SKM-1 (cell line): Measurements from ENCODE around the gene ERCC6.

Source experiments
- DNase-seq: peaks from one replicate; lab custom pipeline; 2025; ENCODE audit not compliant: unreplicated experiment; lab: John Stamatoyannopoulos, UW

The ERCC6 gene

DNA sequence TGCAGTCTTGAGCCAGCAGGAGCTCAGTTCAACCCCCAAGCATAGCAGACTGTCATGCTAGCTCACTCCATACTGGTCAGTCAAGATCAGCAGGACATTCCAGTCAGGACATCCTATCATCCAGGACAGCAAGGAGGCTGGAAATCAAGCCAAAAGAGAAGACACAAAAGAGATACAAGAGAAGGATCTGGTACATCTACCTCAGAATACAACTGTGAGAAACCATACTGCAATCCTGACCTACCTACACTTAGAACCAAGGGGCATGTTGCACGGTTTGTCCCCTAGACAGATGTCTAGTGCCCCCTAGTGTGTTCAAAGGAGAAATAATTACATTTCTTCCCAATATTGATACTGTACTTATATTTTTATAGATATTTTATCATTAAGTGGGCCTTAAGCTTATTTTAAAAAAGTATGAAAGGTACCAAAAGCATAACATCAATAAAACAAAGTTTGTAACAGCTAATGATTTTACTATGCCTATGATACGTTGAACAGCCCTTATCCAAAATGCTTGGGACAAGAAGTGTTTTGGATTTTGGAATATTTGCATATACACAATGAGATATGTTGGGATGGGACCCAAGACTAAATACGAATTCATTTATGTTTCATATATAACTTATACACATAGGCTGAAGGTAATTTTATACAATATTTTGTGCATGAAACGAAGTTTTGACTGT, 26.7 kb downstream of the ERCC6 start:
- DNase-seq, result peak; percentile 34

DNA sequence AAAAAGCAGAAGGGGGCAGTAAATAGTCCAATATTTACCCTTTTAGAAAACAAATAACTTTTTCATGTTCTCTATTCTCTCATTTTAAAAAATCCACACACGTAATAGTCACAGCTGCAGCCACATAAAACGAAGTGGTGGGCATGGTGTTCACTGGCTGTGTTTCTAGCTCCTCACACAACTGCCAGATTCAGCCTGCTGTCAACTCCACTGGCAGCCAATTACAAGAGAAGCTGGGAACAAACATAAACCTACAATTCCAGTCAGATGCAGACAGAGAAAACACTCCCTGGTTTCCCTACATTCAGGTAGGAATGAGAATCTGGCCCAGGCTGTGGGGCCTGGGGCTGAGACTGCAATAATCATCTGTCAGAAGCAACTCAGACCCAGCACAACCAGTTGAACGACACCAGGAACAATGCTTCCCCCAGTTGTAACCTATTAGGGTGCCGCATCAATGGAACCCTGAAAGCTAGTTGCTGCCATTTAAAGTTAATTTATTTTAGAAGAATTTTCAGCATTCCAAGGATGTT, 29.1 kb downstream of the ERCC6 start:
- no peak for DNase-seq

GRCh38 chr10:49508654-49509053, 30.3 kb downstream of the ERCC6 start:
- DNase-seq, result no peak

DNA sequence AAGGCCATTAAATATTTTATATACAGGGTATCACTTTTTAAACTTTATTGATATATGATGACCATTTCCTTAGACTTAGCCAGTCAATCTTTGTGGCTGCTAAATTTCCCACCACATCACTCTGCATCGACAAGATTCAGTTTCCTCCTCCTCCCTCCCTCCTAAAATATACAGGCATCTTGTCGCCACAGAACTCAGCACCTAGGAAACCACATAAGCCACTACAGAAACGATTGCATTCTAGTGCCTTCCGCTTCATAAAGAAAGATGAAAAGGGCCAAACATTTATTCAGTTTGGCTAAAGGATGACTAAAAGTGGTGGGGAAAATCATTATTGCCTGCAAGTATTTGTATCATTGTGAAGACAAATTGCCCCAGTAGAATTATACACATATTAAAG, 30.7 kb downstream of the ERCC6 start:
- DNase-seq, result no peak

DNA sequence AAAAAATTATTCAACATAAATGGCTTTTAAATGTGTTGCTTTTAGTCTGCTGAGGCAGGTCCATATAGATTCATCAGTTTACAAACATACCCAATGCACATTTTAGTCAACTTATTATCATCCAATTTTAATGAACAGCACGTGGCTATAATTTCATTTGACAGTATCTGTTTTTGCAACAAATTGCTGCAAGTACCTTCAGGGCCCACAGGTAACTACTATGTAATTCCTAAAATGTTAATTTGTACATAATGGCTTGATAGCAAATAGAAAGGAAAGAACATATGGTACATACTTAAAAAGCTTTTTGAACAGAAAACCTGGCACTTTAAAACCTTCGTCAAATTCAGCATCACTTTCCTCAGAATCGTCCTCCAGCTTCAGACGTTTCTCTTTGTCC, 33.3 kb downstream of the ERCC6 start:
- no peak for DNase-seq

DNA sequence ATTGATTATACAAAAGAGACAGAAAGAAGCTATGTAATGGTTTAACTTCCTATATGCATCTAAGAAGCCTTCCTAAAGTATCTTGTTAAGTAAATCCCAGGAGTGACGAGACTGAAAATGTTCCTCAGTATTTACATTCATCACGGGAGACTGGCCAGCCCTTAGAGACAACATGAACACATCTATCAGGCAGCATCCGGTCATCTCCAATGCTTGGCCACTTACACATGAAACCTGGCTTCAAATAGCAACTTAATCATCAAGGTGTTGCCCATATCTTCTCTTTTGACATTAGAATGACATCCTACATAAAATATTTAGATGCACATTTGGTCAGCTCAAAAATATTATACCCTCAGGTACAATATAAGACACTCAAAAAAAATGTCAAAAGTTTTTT, 33.8 kb downstream of the ERCC6 start:
- DNase-seq, result no peak

DNA sequence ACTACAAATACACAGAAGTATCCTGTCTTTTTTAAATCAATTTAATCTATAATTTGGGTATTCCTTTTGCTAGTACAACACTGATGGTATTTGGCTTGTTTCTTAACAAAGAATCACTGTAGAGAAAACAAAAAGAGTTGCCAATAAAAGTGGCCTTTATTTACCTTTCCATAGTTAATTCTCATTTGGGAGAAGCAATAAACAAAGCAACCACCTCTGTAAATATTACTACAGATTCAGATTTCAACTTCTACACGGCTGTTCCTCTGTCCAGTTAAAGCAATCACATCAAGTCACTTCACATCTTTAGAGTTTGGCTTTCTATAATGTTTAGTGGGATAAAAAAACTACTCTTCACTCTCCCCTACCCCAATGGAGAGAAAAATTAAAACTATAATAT, 34.4 kb downstream of the ERCC6 start:
- DNase-seq, result no peak

DNA sequence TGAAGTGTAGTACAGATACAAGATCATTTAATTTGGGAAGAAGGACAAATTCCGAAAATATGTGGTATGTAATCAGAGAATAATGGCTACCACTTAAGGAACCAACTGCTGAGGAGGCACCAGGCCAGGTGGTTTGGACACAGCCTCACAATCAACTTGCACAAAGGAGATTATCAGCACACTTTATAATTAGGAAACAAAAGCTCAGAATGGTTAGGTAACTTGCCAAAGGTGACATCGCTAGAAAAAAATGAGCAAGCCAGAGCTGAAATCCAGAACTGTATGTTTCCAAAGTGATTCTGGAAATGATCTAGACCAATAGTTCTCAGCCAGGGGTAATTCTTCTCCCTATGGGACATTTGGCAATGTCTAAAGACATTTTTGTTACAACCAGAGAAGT, 36.6 kb downstream of the ERCC6 start:
- DNase-seq, result no peak

DNA sequence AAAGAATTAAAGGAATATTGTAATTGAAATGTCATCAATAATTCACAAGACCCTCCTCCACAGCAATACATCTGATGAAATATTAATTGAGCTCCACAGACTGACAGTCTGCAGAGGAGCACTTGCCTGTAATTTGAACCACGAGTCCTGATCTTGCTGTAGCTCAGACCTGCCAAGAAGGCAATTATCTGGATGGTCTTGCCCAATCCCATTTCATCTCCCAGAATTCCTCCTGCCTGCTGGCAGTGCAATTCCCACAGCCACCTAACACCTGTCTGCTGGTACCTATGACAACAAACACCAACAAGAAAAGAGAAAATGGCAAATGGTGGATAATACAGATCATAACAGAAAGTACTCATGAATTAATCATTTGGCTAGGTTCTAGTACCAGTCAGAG, 38.5 kb downstream of the ERCC6 start:
- no peak for DNase-seq

DNA sequence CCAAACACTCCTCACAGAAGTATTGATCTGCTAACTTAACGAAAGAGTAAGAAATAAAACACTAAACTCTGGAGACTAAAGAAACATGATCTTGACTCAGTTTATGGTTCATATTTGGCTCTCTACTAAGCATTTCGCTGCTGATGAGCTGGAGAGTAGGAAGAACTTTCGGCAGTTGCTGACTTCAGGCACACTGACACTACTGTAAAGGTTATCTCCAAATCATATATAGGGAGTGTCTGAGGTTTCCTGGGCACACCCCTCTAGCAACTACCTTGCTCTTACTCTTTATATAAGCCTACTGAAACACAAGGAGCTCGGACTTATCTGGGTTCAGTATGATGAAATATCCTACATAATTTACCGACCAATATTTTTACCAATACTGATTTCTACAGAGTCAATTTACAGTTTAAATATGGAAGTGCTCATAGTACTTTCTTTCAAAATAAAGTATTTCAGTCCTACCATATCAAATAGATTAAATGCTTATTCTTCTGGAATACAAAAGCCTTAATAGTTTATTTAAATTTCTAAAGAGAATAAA, 39.5 kb downstream of the ERCC6 start:
- DNase-seq, result no peak

DNA sequence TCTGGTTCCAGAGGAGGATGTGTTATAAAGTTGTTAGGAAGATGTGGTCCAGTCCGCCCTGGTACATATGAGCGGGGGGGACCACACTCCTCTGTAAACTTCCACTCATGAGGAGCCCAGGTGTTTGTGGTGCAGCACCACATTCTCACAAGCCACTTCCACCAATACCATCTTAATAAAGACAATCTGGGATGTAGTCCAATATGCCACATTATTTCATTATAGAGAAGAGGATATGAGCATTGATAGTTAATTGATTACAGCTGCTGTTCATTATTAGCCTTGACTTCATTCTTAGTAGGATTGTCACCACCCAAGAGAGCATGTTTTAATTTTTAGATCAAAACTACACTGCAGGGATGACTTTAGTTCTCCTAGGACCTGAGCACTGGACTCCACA, 40.5 kb downstream of the ERCC6 start:
- DNase-seq, result no peak

- no peak for DNase-seq
These were observed 41.6 kb downstream of the ERCC6 start for GRCh38 chr10:49497358-49497757.

DNA sequence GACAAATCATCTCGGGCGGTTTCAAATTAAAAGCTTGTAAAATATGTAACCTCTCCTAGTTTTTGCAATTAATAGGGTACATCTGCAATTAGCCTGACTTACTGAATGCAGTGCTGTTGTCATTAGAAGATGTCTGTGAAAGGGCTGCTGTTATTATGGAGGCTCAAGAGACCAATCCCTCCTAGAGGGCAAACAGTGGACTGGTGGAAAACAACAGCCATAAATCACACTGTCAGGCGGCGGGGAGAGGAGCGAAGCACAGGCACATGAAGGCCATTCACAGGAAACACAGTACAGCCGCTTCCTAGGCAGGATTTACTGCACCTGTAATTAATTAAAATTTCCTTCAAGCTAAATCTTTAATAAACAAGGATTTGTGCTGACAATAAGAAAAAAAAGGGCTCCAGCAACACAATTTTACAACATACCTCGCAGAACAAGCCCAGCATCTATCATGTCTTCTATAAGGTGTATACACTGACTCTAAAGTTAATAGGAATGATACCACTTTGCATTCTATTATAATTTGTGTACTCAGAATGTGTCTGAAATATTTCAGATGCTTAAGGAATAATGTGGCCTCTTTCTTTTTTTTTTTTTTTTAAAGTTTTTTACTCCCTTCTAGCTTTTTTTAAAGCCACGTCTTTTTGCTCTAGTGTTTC, 50.7 kb downstream of the ERCC6 start:
- DNase-seq, result no peak

GRCh38 chr10:49486738-49487137, 52.2 kb downstream of the ERCC6 start:
- DNase-seq, result no peak

DNA sequence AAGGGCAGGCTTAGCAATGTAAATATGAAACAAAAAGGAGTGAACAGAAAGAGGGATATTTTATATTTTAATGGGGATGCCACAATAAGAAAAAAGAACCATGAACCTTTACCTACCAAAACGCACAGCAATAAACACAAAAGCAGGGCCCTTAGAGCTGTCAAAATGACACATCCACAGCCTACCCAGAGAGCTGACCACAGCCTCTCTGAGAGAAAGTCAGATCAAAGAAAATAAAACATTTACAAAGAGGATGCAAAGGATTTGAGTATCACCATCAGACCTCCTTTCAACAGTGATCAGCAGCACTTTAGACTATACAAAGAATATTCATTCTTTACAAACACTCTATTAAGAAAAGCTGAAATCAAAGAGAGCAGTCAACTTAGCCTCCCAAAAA, 52.9 kb downstream of the ERCC6 start:
- no peak for DNase-seq

DNA sequence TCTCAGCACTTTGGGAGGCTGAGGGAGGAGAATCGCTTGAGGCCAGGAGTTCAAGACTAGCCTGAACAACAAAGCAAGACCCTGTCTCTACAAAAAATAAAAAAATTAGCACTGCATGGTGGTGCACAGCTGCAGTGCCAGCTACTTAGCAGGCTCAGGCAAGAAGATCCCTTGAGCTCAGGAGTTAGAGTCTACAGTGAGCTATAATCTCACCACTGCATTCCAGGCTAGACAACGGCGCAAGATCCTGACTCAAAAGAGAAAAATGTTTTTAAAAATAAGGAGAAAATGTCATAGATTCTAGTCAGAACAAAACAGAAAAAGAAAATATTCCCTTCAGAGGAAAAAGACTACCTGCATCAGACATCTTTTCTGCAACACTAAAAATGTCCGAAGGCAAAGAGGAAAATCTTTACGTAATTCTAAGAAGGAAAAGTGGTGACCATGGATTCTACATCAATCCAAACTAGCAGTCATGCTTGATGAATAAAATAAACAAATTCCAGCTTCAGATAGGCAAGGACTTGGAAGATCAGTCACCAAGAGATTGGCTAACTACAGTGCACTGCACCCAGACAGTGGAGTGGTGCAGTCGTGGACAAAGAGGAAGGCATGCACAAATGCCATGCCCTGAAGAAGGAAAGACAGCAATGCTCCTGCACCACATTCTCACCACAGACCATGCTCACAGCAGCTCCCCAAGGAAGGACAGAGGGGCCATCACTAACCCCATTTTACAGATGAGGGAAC, 54.3 kb downstream of the ERCC6 start:
- no peak for DNase-seq

GRCh38 chr10:49478819-49479218, 60.1 kb downstream of the ERCC6 start:
- DNase-seq, result no peak

DNA sequence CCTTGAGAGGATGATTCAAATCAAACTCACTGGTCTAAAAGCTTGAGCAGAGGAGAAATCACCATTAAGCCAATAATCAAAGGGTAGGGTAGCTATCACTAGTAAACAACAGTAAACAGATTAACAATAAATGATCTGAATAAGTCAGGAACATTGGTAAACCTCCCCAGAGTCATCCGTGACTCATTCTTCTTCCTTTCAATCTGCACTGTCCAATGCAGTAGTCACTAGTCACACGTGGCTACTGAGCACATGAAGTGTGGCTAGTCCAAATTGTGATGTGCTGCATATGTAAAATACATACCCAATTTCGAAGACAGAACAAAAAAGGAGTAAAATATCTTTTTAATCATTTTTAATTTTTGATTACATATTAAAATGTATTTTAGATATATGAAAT, 64.0 kb downstream of the ERCC6 start:
- DNase-seq, result no peak

- no peak for DNase-seq
These were observed 67.4 kb downstream of the ERCC6 start for GRCh38 chr10:49471532-49471931.

GRCh38 chr10:49465736-49466135, 73.2 kb downstream of the ERCC6 start:
- no peak for DNase-seq
